T follicular helper cell (primary cell): ENCODE measurements around the gene RAB40C.

Experiments used
- DNase-seq: peaks from one replicate; pipeline ENCODE4 v3.0.0-alpha.2; 2020; ENCODE audit warnings: low read depth

RAB40C gene

GRCh38 chr16:616733-617586 lies 27.1 kb downstream of the RAB40C start:
- DNase-seq, result no peak

GRCh38 chr16:617855-618254 lies 28.0 kb downstream of the RAB40C start:
- no peak for DNase-seq

GRCh38 chr16:619476-620100 lies 29.7 kb downstream of the RAB40C start:
- DNase-seq, result no peak

- DNase-seq, result no peak
Observed at GRCh38 chr16:620700-621525, 31.0 kb downstream of the RAB40C start.

- DNase-seq, result no peak
Observed at GRCh38 chr16:621526-622105, 31.8 kb downstream of the RAB40C start.

GRCh38 chr16:622920-623280 lies 33.0 kb downstream of the RAB40C start:
- DNase-seq, result no peak

- DNase-seq, result no peak
Observed at GRCh38 chr16:624526-625070, 34.7 kb downstream of the RAB40C start.

GRCh38 chr16:625117-625976 lies 35.5 kb downstream of the RAB40C start:
- DNase-seq, result no peak

GRCh38 chr16:625977-626765 lies 36.3 kb downstream of the RAB40C start:
- DNase-seq, result no peak

- no peak for DNase-seq
Observed at GRCh38 chr16:626787-627453, 37.1 kb downstream of the RAB40C start.

- DNase-seq, result no peak
Observed at GRCh38 chr16:627454-628239, 37.8 kb downstream of the RAB40C start.

- DNase-seq, result no peak
Observed at GRCh38 chr16:628321-629061, 38.6 kb downstream of the RAB40C start.

GRCh38 chr16:629185-629832 lies 39.4 kb downstream of the RAB40C start:
- DNase-seq, result no peak

- DNase-seq, result no peak
Observed at GRCh38 chr16:629833-630248, 40.0 kb downstream of the RAB40C start.

GRCh38 chr16:630249-630814 lies 40.5 kb downstream of the RAB40C start:
- no peak for DNase-seq

GRCh38 chr16:630815-631405 lies 41.0 kb downstream of the RAB40C start, which contains the start of gene WFIKKN1:
Gene WFIKKN1, plus strand, starts transcription at chr16:630985. Its CDS starts 269 bp downstream, at chr16:631254.
- DNase-seq, result no peak
